ENCODE results near the gene PRKN.

DNA sequence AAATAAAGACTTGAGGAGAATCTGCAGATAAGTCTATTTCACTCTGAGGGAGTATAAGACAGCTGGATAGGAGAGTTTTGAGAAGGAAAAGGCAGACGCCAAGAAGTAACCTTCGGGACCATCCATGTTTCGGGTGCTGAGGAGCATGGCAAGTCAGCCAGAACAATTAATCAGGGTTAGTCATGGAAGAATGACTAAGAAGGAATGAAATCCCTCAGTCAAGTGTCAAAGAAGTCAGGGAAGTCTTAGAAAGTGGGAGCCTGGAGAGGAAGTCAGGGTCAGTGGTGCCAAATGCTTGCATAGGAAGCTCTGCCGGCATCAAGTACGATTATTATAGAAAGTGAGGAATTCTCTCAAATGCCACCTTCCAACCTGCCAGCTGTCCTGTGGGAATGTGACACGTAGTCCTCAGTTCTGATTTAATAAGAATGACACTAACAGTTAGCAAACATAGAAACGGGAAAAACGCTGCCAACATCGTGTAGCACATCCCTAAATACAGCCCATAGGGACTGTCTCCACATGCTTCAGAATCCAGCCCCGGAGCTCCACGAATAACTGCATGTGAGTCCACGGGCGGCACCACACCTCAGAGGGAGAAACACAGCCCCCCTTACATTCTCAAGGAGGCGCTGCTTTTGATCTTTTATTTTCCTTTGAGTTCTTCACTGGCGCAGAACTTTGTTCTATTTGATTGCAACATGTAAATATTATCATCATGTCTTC is 602.7 kb downstream of the PRKN start:
- TF ChIP-seq CTCF (IDR thresholded peaks at IDR 0.05) (no peak), POLR2A (IDR thresholded peaks at IDR 0.05) (no peak)
